ENCODE measurements around the gene EPS8L3.

DNA sequence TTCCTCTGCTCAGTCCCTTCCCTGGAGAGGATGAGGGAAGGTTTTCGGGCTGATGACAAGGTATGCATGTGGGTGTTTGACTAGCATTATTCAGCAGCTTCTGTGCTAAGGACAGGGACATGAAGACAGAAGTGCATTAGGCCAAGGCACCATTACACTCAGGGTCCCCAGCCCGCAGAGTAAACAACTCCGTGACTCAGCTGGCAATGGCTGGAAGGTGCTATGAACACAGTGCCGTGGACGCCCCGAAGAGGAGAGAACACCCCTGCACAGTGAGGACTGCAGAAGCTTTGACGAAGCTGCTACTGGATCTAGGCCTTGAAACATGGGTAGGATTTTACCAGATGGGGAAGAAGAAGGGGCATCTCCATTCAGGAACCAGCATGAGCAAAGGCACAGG, 13.7 kb upstream of the EPS8L3 start:
- TF ChIP-seq CTCF (conservative IDR thresholded peaks at IDR 0.05 in 1 of 2, IDR thresholded peaks at IDR 0.05 in 1 of 2; ENCODE audit: extremely low read depth in 1 of 2, insufficient read depth in 1 of 2, low read depth in 1 of 2, low read length in 2 of 2) (no peak), EZH2 (IDR thresholded peaks at IDR 0.05; ENCODE audit: borderline replicate concordance, low read length) (no peak)
